Activated T-cell treated with anti-CD3 and anti-CD28 coated beads, Interleukin-2, amount 50 U/mL, for 72 hours (primary cell): ENCODE measurements around the gene TECR. TPM values are rescaled to one million over a fixed set of nuclear protein-coding genes. Genes with fewer than 3 reads are reported as not detected.
"Not testable (repeated sequence)": the region's sequence is repeated elsewhere in the genome, so short reads cannot be mapped to it uniquely, and the experiment has no call there.

Source experiments
- ATAC-seq, 2 donors: fragments of 150-1000 bp; cut with Tn5 transposase; replicated peaks in 1 of 2; 2 replicates each; pipeline ENCODE4 v1.10.0; 2021; ENCODE audit warnings: moderate library complexity in 2 of 2, mild to moderate bottlenecking in 1 of 2
- DNase-seq, 2 donors: peaks; one replicate each; pipeline ENCODE4 v3.0.0; 2021 to 2022; ENCODE audit warnings: mixed read lengths in 1 of 2
- H3K27ac Mint-ChIP-seq: one replicate; pipeline ENCODE4 v1.8.0; 2022; ENCODE audit warnings: mild to moderate bottlenecking, moderate library complexity, mixed read lengths
- H3K27me3 Mint-ChIP-seq: one replicate; pipeline ENCODE4 v1.8.0; 2022; ENCODE audit warnings: low read depth, mixed read lengths
- H3K36me3 Mint-ChIP-seq, 2 donors: one replicate each; pipeline ENCODE4 v1.8.0; 2022; ENCODE audit warnings: mixed read lengths in 2 of 2, mild to moderate bottlenecking in 1 of 2; ENCODE audit not compliant: insufficient read depth in 2 of 2
- H3K4me1 Mint-ChIP-seq: one replicate; pipeline ENCODE4 v1.8.0; 2022; ENCODE audit warnings: low read depth, mixed read lengths
- H3K4me3 Mint-ChIP-seq, 2 donors: one replicate each; pipeline ENCODE4 v1.8.0; 2022; ENCODE audit warnings: mild to moderate bottlenecking in 2 of 2, mixed read lengths in 2 of 2, moderate library complexity in 2 of 2
- H3K9me3 Mint-ChIP-seq, 2 donors: one replicate each; pipeline ENCODE4 v1.8.0; 2022; ENCODE audit warnings: mixed read lengths in 2 of 2
- total RNA-seq, 2 donors: library from RNA; stranded (reverse); gene quantifications; one replicate each; pipeline ENCODE4 v1.2.3, GENCODE V29; 2022

TECR gene
- total RNA-seq, 2 donors from 2014 or later, result 105 to 106 TPM

- Mint-ChIP-seq H3K36me3 (peaks cover 0 to 2% of the 10 kb centered on the region in 2 donors), H3K4me3 (no peak overlapping the region), H3K4me1 (peaks cover 55% of the 10 kb centered on the region), H3K27ac (no peak overlapping the region), H3K27me3 (no peaks in the 10 kb centered on the region), H3K9me3 (no peaks in the 10 kb centered on the region)
- DNase-seq, result no peak
- ATAC-seq, result no peak
Measured at GRCh38 chr19:14533450-14533849, 4.1 kb downstream of the TECR start.

DNA sequence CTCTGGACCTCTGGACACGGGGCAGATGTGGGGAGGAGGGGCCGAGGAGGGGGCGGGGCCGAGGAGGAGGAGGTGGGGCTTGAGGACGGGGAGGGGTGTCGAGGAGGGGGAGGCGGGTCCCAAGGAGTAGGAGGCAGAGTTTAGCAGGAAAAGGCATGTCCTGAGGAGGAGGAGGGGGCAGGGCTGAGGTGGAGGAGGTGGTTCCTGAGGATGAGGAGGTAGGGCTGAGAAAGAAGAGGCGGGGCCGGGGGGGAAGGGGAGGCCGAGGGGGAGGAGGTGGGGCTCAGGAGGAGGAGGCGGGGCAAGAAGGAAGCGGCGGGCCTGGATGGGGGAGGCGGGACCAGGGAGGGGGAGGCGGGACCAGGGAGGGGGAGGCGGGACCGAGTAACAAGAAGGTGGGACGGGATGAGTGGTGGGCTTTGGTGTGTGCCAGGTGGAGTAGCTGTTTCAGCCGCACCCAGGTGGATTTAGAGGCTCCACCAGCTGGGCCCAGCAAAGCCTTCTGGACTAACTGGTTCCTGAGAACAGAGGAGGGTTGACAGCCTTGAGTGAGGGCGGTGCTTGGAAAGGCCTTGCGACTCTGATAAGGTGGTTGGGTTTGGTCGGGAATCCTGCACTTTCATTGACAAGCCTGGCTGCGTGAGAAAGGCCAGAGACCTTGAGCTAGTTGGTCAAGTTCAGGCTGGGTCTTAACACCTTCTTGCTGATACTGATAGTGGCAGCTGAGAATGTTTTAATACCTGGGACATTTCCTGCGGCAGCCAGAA lies 7.7 kb downstream of the TECR start:
- DNase-seq, result peak; percentile 53 to 55
- peak; percentile 74 to 75 for ATAC-seq
- H3K27me3 Mint-ChIP-seq, result no peaks in the 10 kb centered on the region
- H3K4me3 Mint-ChIP-seq, result no peak overlapping the region
- no peaks in the 10 kb centered on the region for H3K9me3 Mint-ChIP-seq
- H3K36me3 Mint-ChIP-seq, result peaks cover 0 to 3% of the 10 kb centered on the region in 2 donors
- no peak overlapping the region for H3K27ac Mint-ChIP-seq
- H3K4me1 Mint-ChIP-seq, result peaks cover 33% of the 10 kb centered on the region

GRCh38 chr19:14540741-14541525 lies 11.5 kb downstream of the TECR start:
- H3K4me1 Mint-ChIP-seq, result peaks cover 25% of the 10 kb centered on the region
- peaks cover 0 to 1% of the 10 kb centered on the region in 2 donors for H3K36me3 Mint-ChIP-seq
- ATAC-seq (no peak), DNase-seq (no peak)
- no peaks in the 10 kb centered on the region for H3K9me3 Mint-ChIP-seq
- no peak overlapping the region for H3K27ac Mint-ChIP-seq
- H3K27me3 Mint-ChIP-seq, result no peaks in the 10 kb centered on the region
- no peak overlapping the region for H3K4me3 Mint-ChIP-seq

- peaks cover 19% of the 10 kb centered on the region for H3K4me1 Mint-ChIP-seq
- not testable (repeated sequence) for H3K36me3 Mint-ChIP-seq, H3K9me3 Mint-ChIP-seq, DNase-seq, ATAC-seq, H3K27me3 Mint-ChIP-seq, H3K4me3 Mint-ChIP-seq, H3K27ac Mint-ChIP-seq
Measured at GRCh38 chr19:14541979-14542378, 12.6 kb downstream of the TECR start.

DNA sequence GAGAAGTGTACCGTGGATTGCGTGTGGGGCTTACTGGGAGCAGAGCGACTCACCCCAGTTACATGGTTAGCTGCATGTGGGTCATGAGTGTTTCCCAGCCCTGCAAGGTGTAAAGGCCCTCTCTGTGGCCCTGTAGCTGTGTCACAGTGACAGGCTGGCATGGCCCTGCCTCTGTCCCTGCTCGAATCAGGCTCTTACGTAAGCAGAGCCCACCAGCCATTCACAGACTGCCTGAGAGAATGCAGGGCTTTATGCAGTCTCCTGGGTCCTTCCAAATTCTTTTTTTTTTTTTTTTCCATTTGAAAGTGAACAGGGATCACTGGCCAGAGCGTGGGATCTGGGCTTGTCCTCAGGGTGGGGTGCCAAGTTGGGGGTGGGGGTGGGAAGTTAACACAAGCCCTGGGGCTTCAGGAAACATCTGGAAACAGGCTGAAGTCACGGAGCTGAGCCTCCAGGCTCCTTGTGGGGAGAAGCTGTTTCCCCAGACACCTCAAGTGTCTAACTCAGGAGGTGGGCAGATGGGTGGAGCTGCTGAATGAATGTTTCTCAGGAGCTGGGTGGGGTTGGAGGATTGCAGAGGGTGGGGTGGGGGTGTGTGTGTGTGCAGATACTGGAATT lies 13.4 kb downstream of the TECR start:
- Mint-ChIP-seq H3K36me3 (peaks cover 0 to 3% of the 10 kb centered on the region in 2 donors), H3K4me1 (peaks cover 12% of the 10 kb centered on the region), H3K27ac (no peak overlapping the region), H3K9me3 (no peaks in the 10 kb centered on the region), H3K4me3 (no peak overlapping the region), H3K27me3 (no peaks in the 10 kb centered on the region)
- peak in 1 of 2 donors; percentile 61 for ATAC-seq
- DNase-seq, result no peak

- DNase-seq, result no peak
- H3K27me3 Mint-ChIP-seq, result no peaks in the 10 kb centered on the region
- H3K9me3 Mint-ChIP-seq, result no peaks in the 10 kb centered on the region
- H3K4me1 Mint-ChIP-seq, result peaks cover 11% of the 10 kb centered on the region
- H3K36me3 Mint-ChIP-seq, result peaks cover 2 to 3% of the 10 kb centered on the region in 2 donors
- no peak overlapping the region for H3K4me3 Mint-ChIP-seq
- ATAC-seq, result peak; percentile 39 to 78
- H3K27ac Mint-ChIP-seq, result no peak overlapping the region
Measured at GRCh38 chr19:14544047-14544446, 14.7 kb downstream of the TECR start.

DNA sequence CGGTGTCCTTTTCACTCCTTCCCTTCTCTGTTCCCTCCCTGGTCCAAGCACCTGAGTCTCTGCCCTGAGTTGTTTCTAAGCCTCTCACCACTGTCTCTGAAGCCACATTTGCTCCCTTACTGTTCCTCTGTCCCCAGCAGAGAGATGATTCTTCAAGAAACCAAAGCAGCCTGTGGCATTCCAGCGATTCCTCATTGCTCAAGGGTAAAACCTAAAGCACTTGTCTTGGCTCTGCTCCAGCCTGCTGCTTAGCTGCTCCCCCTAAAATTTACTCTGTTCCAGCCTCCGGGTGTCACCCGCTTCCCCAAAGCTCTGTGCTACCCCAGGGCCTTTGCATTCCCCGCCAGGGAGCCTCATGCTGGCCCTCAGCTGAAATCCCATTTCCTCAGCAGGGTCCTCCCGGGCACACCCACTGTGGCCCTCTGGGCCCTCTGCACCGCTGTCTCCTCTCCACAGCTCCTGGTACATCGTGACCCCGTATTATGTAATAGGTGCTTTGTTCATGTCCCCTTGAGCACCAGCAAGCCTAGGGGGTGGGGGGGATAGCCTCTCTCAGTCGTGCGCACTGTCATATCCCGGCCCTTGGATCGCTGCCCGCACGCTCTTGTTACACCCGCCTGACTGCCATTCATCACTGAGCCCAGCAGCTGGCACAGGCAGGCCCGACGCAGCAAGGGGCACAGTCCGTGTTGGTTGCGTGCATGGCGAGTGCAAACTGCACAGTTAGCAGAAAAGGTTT lies 15.8 kb downstream of the TECR start:
- no peaks in the 10 kb centered on the region for H3K9me3 Mint-ChIP-seq
- H3K27ac Mint-ChIP-seq, result peak overlapping the region; percentile 52
- H3K36me3 Mint-ChIP-seq, result peaks cover 3 to 5% of the 10 kb centered on the region in 2 donors
- DNase-seq (no peak), ATAC-seq (no peak)
- no peak overlapping the region for H3K4me3 Mint-ChIP-seq
- H3K27me3 Mint-ChIP-seq, result no peaks in the 10 kb centered on the region
- peaks cover 17% of the 10 kb centered on the region for H3K4me1 Mint-ChIP-seq

GRCh38 chr19:14545716-14546082 lies 16.3 kb downstream of the TECR start:
- Mint-ChIP-seq H3K4me1 (peaks cover 22% of the 10 kb centered on the region), H3K27ac (no peak overlapping the region), H3K27me3 (no peaks in the 10 kb centered on the region), H3K9me3 (no peaks in the 10 kb centered on the region), H3K4me3 (no peak overlapping the region), H3K36me3 (peaks cover 2 to 5% of the 10 kb centered on the region in 2 donors)
- ATAC-seq, result no peak
- DNase-seq, result no peak

- peak overlapping the region; percentile 18 for H3K27ac Mint-ChIP-seq
- peaks cover 38% of the 10 kb centered on the region for H3K4me1 Mint-ChIP-seq
- DNase-seq (no peak), ATAC-seq (no peak)
- no peaks in the 10 kb centered on the region for H3K27me3 Mint-ChIP-seq
- H3K9me3 Mint-ChIP-seq, result no peaks in the 10 kb centered on the region
- H3K4me3 Mint-ChIP-seq, result no peak overlapping the region
- H3K36me3 Mint-ChIP-seq, result peaks cover 3 to 5% of the 10 kb centered on the region in 2 donors
Measured at GRCh38 chr19:14550201-14550754, 20.9 kb downstream of the TECR start.

DNA sequence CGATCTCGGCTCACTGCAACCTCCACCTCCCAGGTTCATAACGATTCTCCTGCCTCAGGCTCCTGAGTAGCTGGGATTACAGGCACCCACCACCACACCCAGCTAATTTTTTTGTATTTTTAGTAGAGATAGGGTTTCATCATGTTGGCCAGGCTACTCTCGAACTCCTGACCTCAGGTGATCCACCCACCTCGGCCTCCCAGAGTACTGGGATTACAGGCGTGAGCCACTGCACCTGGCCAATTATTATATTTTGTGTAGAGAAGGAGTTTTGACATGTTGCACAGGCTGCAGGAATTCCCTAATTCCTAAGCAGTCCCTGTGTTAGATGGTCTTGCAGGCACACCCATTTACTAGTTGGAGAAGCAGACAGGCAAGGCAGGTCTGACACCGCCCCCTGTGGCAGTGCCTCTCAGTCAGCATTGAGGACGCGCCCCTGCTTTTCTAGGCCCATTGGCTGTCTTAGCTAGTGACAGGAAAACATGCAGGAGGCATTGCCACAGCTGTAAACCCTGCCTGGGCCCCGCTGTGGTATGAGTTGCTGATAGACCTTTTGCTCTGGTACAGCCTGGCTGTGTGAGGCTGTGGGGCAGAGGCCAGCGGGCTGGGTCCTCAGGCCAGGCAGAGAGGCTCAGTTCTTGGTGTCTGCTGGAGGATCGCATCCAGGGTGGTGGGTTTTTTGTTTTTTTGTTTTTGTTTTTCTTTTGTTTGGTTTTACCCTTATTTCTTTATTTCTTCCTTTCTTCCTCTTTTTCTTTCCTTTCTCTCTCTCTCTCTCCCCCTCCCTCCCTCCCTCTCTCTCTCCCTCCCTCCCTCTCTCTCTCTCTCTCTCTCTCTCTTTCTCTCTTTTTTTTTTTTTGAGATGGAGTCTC lies 22.0 kb downstream of the TECR start:
- not testable (repeated sequence) for H3K27me3 Mint-ChIP-seq, H3K36me3 Mint-ChIP-seq, H3K9me3 Mint-ChIP-seq
- peak overlapping the region; percentile 55 to 59 for H3K4me3 Mint-ChIP-seq
- H3K4me1 Mint-ChIP-seq, result peaks cover 45% of the 10 kb centered on the region
- peak; percentile 92 to 98 for ATAC-seq
- peak overlapping the region; percentile 92 for H3K27ac Mint-ChIP-seq
- DNase-seq, result peak; percentile 77 to 81

GRCh38 chr19:14552006-14552360 lies 22.6 kb downstream of the TECR start:
- not testable (repeated sequence) for ATAC-seq, H3K9me3 Mint-ChIP-seq, H3K27me3 Mint-ChIP-seq, DNase-seq, H3K36me3 Mint-ChIP-seq
- H3K4me1 Mint-ChIP-seq, result peaks cover 50% of the 10 kb centered on the region
- H3K27ac Mint-ChIP-seq, result peak overlapping the region; percentile 92
- H3K4me3 Mint-ChIP-seq, result peak overlapping the region; percentile 57 to 59
